SU-DHL-6 (cell line): ENCODE measurements around the gene ZNF202.

Experiments
- H2AFZ ChIP-seq: fragments of 200-600 bp; sonication (generic); 2 replicates; pipeline ENCODE4 v1.6.1; 2014; ENCODE audit warnings: low read depth, mild to moderate bottlenecking, moderate library complexity, mixed read lengths, antibody characterized with exemption, low read length; ENCODE audit not compliant: severe bottlenecking
- H3F3A ChIP-seq: fragments of 200-600 bp; shearing (Covaris generic); 2 replicates; pipeline ENCODE4 v1.6.0; 2016; ENCODE audit warnings: antibody characterized with exemption, mild to moderate bottlenecking; ENCODE audit not compliant: insufficient read depth
- H3K27ac ChIP-seq: fragments of 200-600 bp; sonication (generic); 2 replicates; pipeline ENCODE4 v1.5.1; 2016; ENCODE audit warnings: low read depth, mild to moderate bottlenecking, low read length, moderate library complexity, mixed read lengths
- H3K27me3 ChIP-seq: fragments of 200-600 bp; sonication (generic), shearing (Covaris generic); 2 replicates; pipeline ENCODE4 v1.6.0; 2014; ENCODE audit warnings: mild to moderate bottlenecking, low read length
- H3K36me3 ChIP-seq: fragments of 200-600 bp; sonication (generic); 2 replicates; pipeline ENCODE4 v1.6.1; 2014; ENCODE audit warnings: mild to moderate bottlenecking, low read length, mixed read lengths
- H3K4me2 ChIP-seq: fragments of 300-600, 200-600 bp; shearing (Covaris generic), sonication (generic); 2 replicates; pipeline ENCODE4 v1.6.0; 2014; ENCODE audit warnings: low read length, low read depth, mild to moderate bottlenecking; ENCODE audit not compliant: poor library complexity, severe bottlenecking
- H3K4me3 ChIP-seq: fragments of 200-600 bp; sonication (generic); 2 replicates; pipeline ENCODE4 v1.5.1; 2014; ENCODE audit warnings: antibody characterized with exemption, low read length, mild to moderate bottlenecking, mixed read lengths; ENCODE audit not compliant: insufficient read depth, poor library complexity, severe bottlenecking
- H3K79me2 ChIP-seq: fragments of 200-600 bp; sonication (generic); 2 replicates; pipeline ENCODE4 v1.6.1; 2014; ENCODE audit warnings: mild to moderate bottlenecking, low read length, moderate library complexity; ENCODE audit not compliant: insufficient read depth
- H3K9ac ChIP-seq: fragments of 200-600 bp; sonication (generic); 2 replicates; pipeline ENCODE4 v1.7.0; 2014; ENCODE audit warnings: mild to moderate bottlenecking, low read length
- H3K9me2 ChIP-seq: fragments of 200-600 bp; sonication (generic); replicated peaks from 2 replicates; pipeline ENCODE4 v1.6.1; 2014; ENCODE audit warnings: low read length; ENCODE audit not compliant: insufficient read depth
- H3K9me3 ChIP-seq: fragments of 200-600 bp; sonication (generic); 2 replicates; pipeline ENCODE4 v1.6.1; 2014; ENCODE audit warnings: low read length, mixed read lengths; ENCODE audit not compliant: insufficient read depth
- H4K20me1 ChIP-seq: fragments of 200-600 bp; sonication (generic); 2 replicates; pipeline ENCODE4 v1.6.1; 2014; ENCODE audit warnings: low read depth, mild to moderate bottlenecking, antibody characterized with exemption, low read length, moderate library complexity, mixed read lengths
- EZH2phosphoT487 ChIP-seq: fragments of 200-600 bp; sonication (generic), shearing (Covaris generic); conservative IDR thresholded peaks from 2 replicates; pipeline ENCODE4 v1.6.1; 2018; ENCODE audit warnings: mild to moderate bottlenecking, antibody characterized with exemption, low read length, moderate library complexity, mixed read lengths
- TF ChIP-seq, protein P1 (sequence below): fragments of 200-600 bp; sonication (generic); IDR thresholded peaks from one replicate; pipeline ENCODE4 v1.5.1; 2017; ENCODE audit warnings: antibody characterized with exemption, mild to moderate bottlenecking, low read length, moderate library complexity; ENCODE audit not compliant: insufficient read depth, poor library complexity, severe bottlenecking

ZNF202 gene

GRCh38 chr11:123742724-123743120 lies 1.3 kb upstream of the ZNF202 start:
- no peak for TF ChIP-seq EZH2phosphoT487
- TF ChIP-seq, protein P1, sequence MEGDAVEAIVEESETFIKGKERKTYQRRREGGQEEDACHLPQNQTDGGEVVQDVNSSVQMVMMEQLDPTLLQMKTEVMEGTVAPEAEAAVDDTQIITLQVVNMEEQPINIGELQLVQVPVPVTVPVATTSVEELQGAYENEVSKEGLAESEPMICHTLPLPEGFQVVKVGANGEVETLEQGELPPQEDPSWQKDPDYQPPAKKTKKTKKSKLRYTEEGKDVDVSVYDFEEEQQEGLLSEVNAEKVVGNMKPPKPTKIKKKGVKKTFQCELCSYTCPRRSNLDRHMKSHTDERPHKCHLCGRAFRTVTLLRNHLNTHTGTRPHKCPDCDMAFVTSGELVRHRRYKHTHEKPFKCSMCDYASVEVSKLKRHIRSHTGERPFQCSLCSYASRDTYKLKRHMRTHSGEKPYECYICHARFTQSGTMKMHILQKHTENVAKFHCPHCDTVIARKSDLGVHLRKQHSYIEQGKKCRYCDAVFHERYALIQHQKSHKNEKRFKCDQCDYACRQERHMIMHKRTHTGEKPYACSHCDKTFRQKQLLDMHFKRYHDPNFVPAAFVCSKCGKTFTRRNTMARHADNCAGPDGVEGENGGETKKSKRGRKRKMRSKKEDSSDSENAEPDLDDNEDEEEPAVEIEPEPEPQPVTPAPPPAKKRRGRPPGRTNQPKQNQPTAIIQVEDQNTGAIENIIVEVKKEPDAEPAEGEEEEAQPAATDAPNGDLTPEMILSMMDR, result no peak
- Histone ChIP-seq H2AFZ (no peak overlapping the region), H3K36me3 (peaks cover 13% of the 10 kb centered on the region), H3K4me3 (no peak overlapping the region), H3K79me2 (peaks cover 36% of the 10 kb centered on the region), H3K9me3 (no peaks in the 10 kb centered on the region), H3K27ac (no peak overlapping the region), H3K4me2 (no peak overlapping the region), H3F3A (no peaks in the 10 kb centered on the region), H3K9ac (no peak overlapping the region), H3K27me3 (no peaks in the 10 kb centered on the region), H4K20me1 (no peaks in the 10 kb centered on the region), H3K9me2 (no peaks in the 10 kb centered on the region)

GRCh38 chr11:123742031-123742723 lies 717 bp upstream of the ZNF202 start:
- Histone ChIP-seq H4K20me1 (no peaks in the 10 kb centered on the region), H3K27me3 (no peaks in the 10 kb centered on the region), H3K36me3 (peaks cover 15% of the 10 kb centered on the region), H3K4me2 (peak overlapping the region; percentile 85), H3K9ac (peak overlapping the region; percentile 93), H3F3A (no peaks in the 10 kb centered on the region), H3K9me3 (no peaks in the 10 kb centered on the region), H2AFZ (peak overlapping the region; percentile 98), H3K27ac (no peak overlapping the region), H3K4me3 (peak overlapping the region; percentile 83), H3K9me2 (no peaks in the 10 kb centered on the region), H3K79me2 (peaks cover 42% of the 10 kb centered on the region)
- TF ChIP-seq, protein P1, result no peak
- TF ChIP-seq EZH2phosphoT487, result no peak

DNA sequence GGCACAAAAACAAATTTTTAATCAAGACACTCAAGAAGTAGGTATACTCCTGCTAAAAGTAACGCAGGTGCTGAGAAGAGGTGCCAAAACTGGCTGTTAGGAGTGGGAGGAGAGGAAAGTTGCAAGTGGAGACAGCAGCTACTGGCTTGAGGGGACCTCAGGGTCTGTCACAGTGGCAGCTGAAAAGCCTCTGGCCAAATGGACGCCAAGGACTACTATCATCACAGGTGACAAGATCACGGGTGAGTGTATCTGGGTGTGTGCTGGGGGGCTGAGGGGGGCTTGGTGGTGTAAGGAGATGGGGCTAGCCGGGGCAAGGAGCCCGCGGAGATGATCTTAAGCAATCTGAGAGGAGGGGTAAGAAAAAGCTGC lies 687 bp downstream of the ZNF202 start:
- H3K4me2 ChIP-seq, result peak overlapping the region; percentile 85
- no peaks in the 10 kb centered on the region for H3K9me3 ChIP-seq
- H2AFZ ChIP-seq, result peak overlapping the region; percentile 98
- H3F3A ChIP-seq, result no peaks in the 10 kb centered on the region
- TF ChIP-seq EZH2phosphoT487, result no peak
- TF ChIP-seq, protein P1, result no peak
- peak overlapping the region; percentile 33; the same call in 1 of the 2 replicates for H3K27ac ChIP-seq
- H3K4me3 ChIP-seq, result peak overlapping the region; percentile 83
- peaks cover 55% of the 10 kb centered on the region for H3K79me2 ChIP-seq
- H3K36me3 ChIP-seq, result peaks cover 24% of the 10 kb centered on the region
- H3K9ac ChIP-seq, result peak overlapping the region; percentile 93
- no peaks in the 10 kb centered on the region for H3K27me3 ChIP-seq
- H3K9me2 ChIP-seq, result no peaks in the 10 kb centered on the region
- H4K20me1 ChIP-seq, result no peaks in the 10 kb centered on the region
